Upper lobe of left lung (tissue), 6 donors: ENCODE data around the gene PRKACB. TPM values are rescaled to one million over a fixed set of nuclear protein-coding genes. Genes with fewer than 3 reads are reported as not detected.

ENCODE experiments used
- ATAC-seq, 2 donors: fragments of 200-7000 bp; cut with Tn5 transposase; one replicate each; pipeline ENCODE4 v1.9.1; 2022; ENCODE audit warnings: mild to moderate bottlenecking in 2 of 2, moderate library complexity in 2 of 2; ENCODE audit not compliant: low FRiP score in 2 of 2
- DNase-seq, 2 donors: peaks; one replicate each; pipeline ENCODE4 v3.0.0-alpha.2; 2019 to 2020
- H3K27ac ChIP-seq, 4 donors: fragments of 200-600 bp; sonication (generic); one replicate each; pipeline ENCODE4 v1.5.1; 2016 to 2019
- H3K27me3 ChIP-seq, 4 donors: fragments of 200-600 bp; sonication (generic); one replicate each; pipeline ENCODE4 v1.5.1; 2017 to 2019
- H3K36me3 ChIP-seq, 4 donors: fragments of 200-600 bp; sonication (generic); one replicate each; pipeline ENCODE4 v1.5.1; 2016 to 2019
- H3K4me1 ChIP-seq, 4 donors: fragments of 200-600 bp; sonication (generic); one replicate each; pipeline ENCODE4 v1.5.1; 2018 to 2019
- H3K4me3 ChIP-seq, 4 donors: fragments of 200-600 bp; sonication (generic); one replicate each; pipeline ENCODE4 v1.5.1; 2017 to 2019; ENCODE audit warnings: mild to moderate bottlenecking in 2 of 4, moderate library complexity in 1 of 4
- H3K9me3 ChIP-seq, 4 donors: fragments of 200-600 bp; sonication (generic); one replicate each; pipeline ENCODE4 v1.5.1; 2018 to 2019
- EP300 ChIP-seq, 4 donors: sonication (generic); formaldehyde crosslinking; IDR thresholded peaks; one replicate each; pipeline ENCODE4 v1.5.1; 2017; ENCODE audit warnings: antibody characterized with exemption in 4 of 4, control low read depth in 2 of 4
- POLR2A ChIP-seq, 4 donors: fragments of 450-650 bp; IDR thresholded peaks; one replicate each; pipeline ENCODE4 v1.5.1; 2016 to 2017; ENCODE audit warnings: antibody characterized with exemption in 4 of 4, mild to moderate bottlenecking in 2 of 4
- POLR2AphosphoS5 ChIP-seq, 2 donors: sonication (generic); formaldehyde crosslinking; IDR thresholded peaks; one replicate each; pipeline ENCODE4 v1.5.1; 2017; ENCODE audit warnings: antibody characterized with exemption in 2 of 2
- WGBS, 2 donors: methylation state at CpG; one replicate each; pipeline ENCODE4 v1.1.5; 2017 to 2018; 5-methylcytosine and 5-hydroxymethylcytosine counted together
- total RNA-seq, 6 donors: library from RNA; depleted of rRNA in 4 of 6; stranded (reverse); fragments of >200 nt in 4 of 6; gene quantifications; one replicate each; pipeline versions ENCODE4 v1.1.0 to v1.2.1, GENCODE V29; 2016 to 2021
- TF ChIP-seq, protein P1 (sequence below), 6 experiments: fragments of 450-650 bp in 4 of 6; fragments of 200-600 bp in 2 of 6; sonication (generic) in 2 of 6; IDR thresholded peaks; one replicate each; pipeline ENCODE4 v1.5.1; 2016 to 2019; ENCODE audit warnings: antibody characterized with exemption in 6 of 6
- donor health status: DM: no; HTN: no; CAD: no; lungs with moderate emphysema.
- donor health status: DM: no; HTN: yes; CAD: no; lungs with severe emphysema.

The PRKACB gene
- total RNA-seq, 6 donors from 2014 or later: 7.9 to 27.8 (median 18.3) TPM

DNA sequence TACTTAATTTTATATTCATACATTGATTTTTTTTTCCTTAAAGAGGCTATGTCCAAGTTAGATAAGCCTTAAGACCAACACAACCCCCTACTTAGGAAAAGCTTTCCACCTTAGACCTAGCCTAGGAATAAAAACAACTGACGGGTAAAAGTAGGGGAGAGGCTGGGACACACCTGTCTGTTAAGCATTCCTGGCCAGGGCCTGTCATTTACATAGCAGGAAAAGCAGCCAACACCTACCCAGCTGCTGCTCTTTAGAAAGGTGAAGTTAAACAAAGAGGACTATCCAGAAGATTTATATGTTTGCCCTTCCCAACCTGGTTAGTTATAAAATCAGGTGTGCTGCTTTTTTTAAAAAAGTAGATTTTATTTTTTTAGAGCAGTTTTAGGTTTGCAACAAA is 128.3 kb downstream of the PRKACB start:
- WGBS, 2 donors: 60 to 75% methylated on average over 1 of the region's 1 CpG
- peak in 1 of 2 donors; percentile 68 for DNase-seq
- peak; percentile 47 to 78 for ATAC-seq
- H3K27me3 ChIP-seq: no peaks in the 10 kb centered on the region
- H3K36me3 ChIP-seq: no peaks in the 10 kb centered on the region
- H3K9me3 ChIP-seq: no peaks in the 10 kb centered on the region
- H3K4me3 ChIP-seq: no peak overlapping the region
- peaks cover 0 to 11% (median 3%) of the 10 kb centered on the region in 4 donors for H3K4me1 ChIP-seq
- H3K27ac ChIP-seq: peak overlapping the region in 3 of 4 donors; percentile 2 to 55 (median 24)
- TF ChIP-seq, protein P1, sequence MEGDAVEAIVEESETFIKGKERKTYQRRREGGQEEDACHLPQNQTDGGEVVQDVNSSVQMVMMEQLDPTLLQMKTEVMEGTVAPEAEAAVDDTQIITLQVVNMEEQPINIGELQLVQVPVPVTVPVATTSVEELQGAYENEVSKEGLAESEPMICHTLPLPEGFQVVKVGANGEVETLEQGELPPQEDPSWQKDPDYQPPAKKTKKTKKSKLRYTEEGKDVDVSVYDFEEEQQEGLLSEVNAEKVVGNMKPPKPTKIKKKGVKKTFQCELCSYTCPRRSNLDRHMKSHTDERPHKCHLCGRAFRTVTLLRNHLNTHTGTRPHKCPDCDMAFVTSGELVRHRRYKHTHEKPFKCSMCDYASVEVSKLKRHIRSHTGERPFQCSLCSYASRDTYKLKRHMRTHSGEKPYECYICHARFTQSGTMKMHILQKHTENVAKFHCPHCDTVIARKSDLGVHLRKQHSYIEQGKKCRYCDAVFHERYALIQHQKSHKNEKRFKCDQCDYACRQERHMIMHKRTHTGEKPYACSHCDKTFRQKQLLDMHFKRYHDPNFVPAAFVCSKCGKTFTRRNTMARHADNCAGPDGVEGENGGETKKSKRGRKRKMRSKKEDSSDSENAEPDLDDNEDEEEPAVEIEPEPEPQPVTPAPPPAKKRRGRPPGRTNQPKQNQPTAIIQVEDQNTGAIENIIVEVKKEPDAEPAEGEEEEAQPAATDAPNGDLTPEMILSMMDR (IDR thresholded peaks at IDR 0.05): no peak
- no peak for TF ChIP-seq EP300 (IDR thresholded peaks at IDR 0.05)
- no peak for TF ChIP-seq POLR2AphosphoS5 (IDR thresholded peaks at IDR 0.05)
- no peak for TF ChIP-seq POLR2A (IDR thresholded peaks at IDR 0.05)

DNA sequence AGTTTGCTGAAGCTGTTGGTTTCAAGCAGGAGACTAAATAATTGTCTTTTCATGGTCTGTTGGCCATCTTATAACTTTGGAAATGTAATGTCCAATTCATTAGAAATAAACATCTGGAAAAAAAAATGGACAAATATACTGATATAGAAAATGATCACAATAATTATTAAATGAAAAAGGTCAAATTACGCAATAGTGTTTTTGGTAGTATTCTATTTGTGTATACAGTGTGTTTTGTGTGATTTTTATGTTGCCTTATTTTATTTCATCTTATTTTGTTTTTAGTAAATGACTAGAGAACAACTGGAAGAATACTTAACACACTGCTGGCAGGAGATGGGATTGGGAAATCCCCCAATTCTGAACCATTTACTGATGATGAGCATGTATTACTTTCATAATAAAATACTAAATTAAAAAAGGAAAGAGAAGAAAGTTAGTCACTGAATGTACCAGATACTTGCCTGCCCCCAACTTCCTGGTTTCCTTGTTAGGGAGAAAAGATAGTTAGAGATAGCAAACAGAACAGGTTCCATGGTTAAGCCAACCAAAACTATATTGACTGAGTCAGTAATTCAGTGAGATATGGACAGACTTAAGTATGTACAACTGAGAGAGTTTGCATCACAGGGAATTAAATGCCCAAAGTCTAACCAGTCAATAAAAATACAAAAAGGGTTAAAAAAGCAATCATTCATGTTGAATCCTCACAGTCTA is 133.4 kb downstream of the PRKACB start:
- H3K4me3 ChIP-seq: no peak overlapping the region
- DNase-seq (no peak), ATAC-seq (no peak)
- no peaks in the 10 kb centered on the region for H3K9me3 ChIP-seq
- TF ChIP-seq EP300 (IDR thresholded peaks at IDR 0.05): no peak
- no peak for TF ChIP-seq POLR2AphosphoS5 (IDR thresholded peaks at IDR 0.05)
- TF ChIP-seq POLR2A (IDR thresholded peaks at IDR 0.05): no peak
- TF ChIP-seq, protein P1 (IDR thresholded peaks at IDR 0.05): no peak
- no peak overlapping the region for H3K27ac ChIP-seq
- no peaks in the 10 kb centered on the region for H3K27me3 ChIP-seq
- no peaks in the 10 kb centered on the region for H3K36me3 ChIP-seq
- WGBS, 2 donors: 97 to 98% methylated on average over 1 of the region's 1 CpG
- H3K4me1 ChIP-seq: no peaks in the 10 kb centered on the region

DNA sequence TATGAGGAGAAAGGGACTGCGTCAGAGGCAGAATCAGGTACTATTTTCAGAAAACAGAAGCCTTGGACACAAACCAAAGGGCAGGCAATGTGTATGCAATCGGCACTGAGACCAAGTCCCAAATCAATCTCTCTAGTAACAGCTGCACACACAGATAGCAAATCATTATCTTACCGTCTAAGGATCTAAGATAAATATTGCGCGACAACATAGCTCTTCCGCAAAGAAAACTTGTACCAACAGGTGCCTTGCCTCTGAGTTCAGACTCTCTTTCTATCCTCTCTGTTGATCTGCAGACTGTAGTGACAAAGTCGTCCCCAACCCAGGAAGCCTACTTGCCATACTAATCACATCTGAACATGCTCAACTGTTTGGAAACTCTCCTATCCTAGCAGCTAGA is 134.8 kb downstream of the PRKACB start:
- Histone ChIP-seq H3K27ac (no peak overlapping the region), H3K27me3 (no peaks in the 10 kb centered on the region), H3K4me1 (no peaks in the 10 kb centered on the region), H3K4me3 (no peak overlapping the region), H3K9me3 (no peaks in the 10 kb centered on the region), H3K36me3 (no peaks in the 10 kb centered on the region)
- DNase-seq (no peak), ATAC-seq (no peak)
- TF ChIP-seq, protein P1 (IDR thresholded peaks at IDR 0.05): no peak
- TF ChIP-seq POLR2AphosphoS5 (IDR thresholded peaks at IDR 0.05) (no peak), POLR2A (IDR thresholded peaks at IDR 0.05) (no peak), EP300 (IDR thresholded peaks at IDR 0.05) (no peak)
- WGBS, 2 donors: 70 to 81% methylated on average over 6 to 7 of the region's 7 CpGs

DNA sequence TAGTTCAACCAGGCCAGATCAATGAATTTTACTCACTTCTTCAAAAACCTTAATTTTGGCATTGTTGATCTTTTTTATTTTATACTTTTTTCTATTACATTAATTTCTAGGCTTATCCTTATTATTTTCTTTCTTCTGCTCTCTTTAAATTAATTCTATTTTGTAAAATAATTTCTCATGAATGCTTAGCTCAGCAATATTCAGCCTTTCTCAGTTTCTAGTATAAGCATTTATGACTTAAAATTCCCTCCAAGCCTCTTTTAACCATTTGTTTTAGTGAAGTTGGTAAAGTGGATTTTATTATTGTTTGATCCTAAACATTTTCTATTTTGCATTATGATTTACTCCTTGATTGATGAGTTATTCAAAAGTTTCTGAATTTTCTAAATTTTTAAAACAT is 136.8 kb downstream of the PRKACB start:
- Histone ChIP-seq H3K9me3 (no peaks in the 10 kb centered on the region), H3K27ac (no peak overlapping the region), H3K27me3 (no peaks in the 10 kb centered on the region), H3K36me3 (no peaks in the 10 kb centered on the region), H3K4me3 (no peak overlapping the region), H3K4me1 (no peaks in the 10 kb centered on the region)
- ATAC-seq: no peak
- TF ChIP-seq POLR2AphosphoS5 (IDR thresholded peaks at IDR 0.05): no peak
- no peak for TF ChIP-seq POLR2A (IDR thresholded peaks at IDR 0.05)
- TF ChIP-seq, protein P1 (IDR thresholded peaks at IDR 0.05): no peak
- no peak for TF ChIP-seq EP300 (IDR thresholded peaks at IDR 0.05)
- no peak for DNase-seq

DNA sequence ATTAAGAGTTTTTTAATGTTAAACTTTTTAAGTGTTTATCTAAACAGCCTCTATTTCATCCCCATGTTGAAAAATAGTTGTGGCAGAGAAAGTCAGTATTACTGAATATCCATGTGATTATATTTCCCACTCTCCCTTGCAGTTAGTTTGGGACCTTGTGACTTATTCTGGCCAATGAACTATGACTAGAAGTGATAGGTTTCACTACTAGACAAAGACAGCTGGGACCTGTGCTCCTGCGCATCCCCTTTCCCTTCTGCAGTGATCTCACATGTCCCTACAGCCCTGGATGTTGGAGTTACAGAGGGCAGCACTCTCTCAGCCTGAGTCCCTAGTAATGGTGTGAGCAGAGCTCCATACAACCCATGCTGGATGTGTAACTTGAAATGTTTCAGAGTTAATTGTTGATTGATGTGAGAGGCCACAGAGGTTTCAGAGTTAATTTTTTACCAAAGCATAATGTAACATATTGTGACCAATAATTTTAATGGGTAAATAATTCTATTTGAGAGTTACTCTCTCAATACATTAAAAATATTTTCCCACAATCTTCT is 138.8 kb downstream of the PRKACB start:
- 95 to 100% methylated on average over 1 of the region's 1 CpG for WGBS, 2 donors
- no peak for TF ChIP-seq POLR2A (IDR thresholded peaks at IDR 0.05)
- TF ChIP-seq POLR2AphosphoS5 (IDR thresholded peaks at IDR 0.05): no peak
- no peak for TF ChIP-seq EP300 (IDR thresholded peaks at IDR 0.05)
- TF ChIP-seq, protein P1 (IDR thresholded peaks at IDR 0.05): no peak
- Histone ChIP-seq H3K27ac (no peak overlapping the region), H3K9me3 (peaks cover 0 to 9% (median 6%) of the 10 kb centered on the region in 4 donors), H3K4me1 (no peaks in the 10 kb centered on the region), H3K27me3 (no peaks in the 10 kb centered on the region), H3K36me3 (no peaks in the 10 kb centered on the region), H3K4me3 (no peak overlapping the region)
- ATAC-seq (no peak), DNase-seq (no peak)
